NCI-H2227 treated with DMSO at 0.1 percent for 48 hours (cell line): ENCODE measurements around the gene HECTD2.
"Not testable (repeated sequence)": the region's sequence is repeated elsewhere in the genome, so short reads cannot be mapped to it uniquely, and the experiment has no call there.

Experiments
- DNase-seq: peaks from one replicate; lab custom pipeline; 2025; lab: John Stamatoyannopoulos, UW

The HECTD2 gene, protein sequence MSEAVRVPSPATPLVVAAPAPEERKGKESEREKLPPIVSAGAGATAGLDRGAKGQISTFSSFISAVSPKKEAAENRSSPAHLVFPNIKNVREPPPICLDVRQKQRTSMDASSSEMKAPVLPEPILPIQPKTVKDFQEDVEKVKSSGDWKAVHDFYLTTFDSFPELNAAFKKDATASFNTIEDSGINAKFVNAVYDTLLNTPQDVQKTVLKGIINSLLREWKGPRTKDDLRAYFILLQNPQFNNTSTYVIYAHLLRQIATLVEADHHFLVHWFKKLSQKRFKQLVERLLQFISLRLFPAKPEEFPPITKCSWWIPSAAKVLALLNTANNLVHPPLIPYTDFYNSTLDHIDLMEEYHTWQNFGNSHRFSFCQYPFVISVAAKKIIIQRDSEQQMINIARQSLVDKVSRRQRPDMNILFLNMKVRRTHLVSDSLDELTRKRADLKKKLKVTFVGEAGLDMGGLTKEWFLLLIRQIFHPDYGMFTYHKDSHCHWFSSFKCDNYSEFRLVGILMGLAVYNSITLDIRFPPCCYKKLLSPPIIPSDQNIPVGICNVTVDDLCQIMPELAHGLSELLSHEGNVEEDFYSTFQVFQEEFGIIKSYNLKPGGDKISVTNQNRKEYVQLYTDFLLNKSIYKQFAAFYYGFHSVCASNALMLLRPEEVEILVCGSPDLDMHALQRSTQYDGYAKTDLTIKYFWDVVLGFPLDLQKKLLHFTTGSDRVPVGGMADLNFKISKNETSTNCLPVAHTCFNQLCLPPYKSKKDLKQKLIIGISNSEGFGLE

DNA sequence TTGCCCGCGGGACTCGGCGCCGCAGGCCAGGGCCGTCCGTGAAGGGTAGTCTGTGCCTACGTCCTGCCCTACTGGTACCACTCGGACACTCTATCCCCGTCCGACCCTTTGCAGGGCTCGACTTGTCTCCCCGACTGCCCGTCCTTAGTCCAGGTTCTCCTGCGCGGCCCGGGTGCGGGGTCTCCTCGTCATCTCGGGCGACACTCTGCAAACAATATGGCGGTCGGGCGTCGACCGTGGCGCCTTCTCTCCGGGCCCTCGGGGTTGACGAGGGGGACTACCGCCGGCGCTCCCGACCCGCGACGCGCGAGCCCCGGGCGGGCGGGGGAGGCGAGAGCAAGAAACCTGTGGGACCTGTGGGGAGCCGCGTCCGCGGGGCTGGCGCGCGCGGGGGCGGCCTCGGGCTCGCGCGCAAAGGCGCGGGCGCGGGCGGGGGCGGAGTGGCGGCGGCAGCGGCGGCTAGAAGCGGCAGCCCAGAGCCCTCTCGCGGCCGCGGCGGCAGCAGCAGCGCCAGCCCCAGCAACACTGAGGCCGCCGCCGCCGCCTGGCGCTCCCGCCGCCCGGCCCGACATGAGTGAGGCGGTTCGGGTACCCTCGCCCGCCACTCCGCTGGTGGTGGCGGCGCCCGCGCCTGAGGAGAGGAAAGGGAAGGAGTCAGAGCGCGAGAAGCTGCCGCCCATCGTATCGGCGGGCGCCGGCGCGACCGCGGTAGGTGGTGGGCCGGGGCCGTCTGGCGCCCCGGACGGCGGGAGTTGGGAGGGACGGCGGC, at the start of gene HECTD2:
Gene HECTD2 (plus strand): TSS at position 476 of the 769 bp plus-strand sequence. CDS start 95 bp downstream, at position 571.
- DNase-seq = peak; percentile 68

DNA sequence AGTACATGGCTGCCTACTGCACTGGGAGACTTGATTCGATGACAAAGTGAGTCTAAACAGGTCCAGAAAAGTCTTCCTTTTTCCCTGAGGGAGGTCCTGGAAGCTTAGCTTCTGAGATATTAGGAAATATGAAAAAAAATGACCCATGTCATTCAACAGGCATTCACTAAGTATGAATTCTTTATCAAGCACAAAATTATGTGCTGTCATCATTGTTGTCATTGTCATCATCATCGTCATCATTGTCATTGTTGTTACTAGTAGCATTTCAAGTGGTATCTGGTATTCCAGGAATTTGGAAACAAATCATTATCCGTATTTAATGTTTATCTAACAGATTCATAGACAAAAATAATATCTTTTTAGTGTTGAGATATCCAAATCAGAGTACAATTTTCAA, 49.7 kb upstream of the HECTD2 start:
- no peak for DNase-seq

DNA sequence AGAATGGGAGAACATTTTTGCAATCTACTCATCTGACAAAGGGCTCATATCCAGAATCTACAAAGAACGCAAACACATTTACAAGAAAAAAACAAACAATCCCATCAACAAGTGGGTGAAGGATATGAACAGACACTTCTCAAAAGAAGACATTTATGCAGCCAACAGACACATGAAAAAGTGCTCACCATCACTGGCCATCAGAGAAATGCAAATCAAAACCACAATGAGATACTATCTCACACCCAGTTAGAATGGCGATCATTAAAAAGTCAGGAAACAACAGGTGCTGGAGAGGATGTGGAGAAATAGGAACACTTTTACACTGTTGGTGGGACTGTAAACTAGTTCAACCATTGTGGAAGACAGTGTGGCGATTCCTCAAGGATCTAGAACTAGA, 44.6 kb upstream of the HECTD2 start:
- DNase-seq = not testable (repeated sequence)

DNA sequence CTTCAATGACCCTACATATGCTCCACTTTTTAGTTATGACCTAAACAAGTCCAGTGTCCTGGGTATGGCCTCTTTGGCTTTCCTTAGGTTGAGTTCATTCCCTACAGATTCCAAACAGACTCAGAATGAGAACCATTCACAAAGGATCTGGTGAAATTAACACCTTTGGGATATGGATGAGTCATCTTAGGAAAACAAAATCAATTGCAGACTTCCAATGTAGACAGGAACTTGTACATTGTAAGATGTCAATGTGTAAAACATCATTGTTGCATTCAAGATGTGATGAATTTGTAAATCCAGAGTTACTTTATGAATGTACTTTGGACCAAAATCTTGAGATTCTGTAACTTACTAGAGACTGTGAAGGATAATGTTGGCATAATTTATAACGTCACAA, 43.4 kb upstream of the HECTD2 start:
- DNase-seq = no peak

DNA sequence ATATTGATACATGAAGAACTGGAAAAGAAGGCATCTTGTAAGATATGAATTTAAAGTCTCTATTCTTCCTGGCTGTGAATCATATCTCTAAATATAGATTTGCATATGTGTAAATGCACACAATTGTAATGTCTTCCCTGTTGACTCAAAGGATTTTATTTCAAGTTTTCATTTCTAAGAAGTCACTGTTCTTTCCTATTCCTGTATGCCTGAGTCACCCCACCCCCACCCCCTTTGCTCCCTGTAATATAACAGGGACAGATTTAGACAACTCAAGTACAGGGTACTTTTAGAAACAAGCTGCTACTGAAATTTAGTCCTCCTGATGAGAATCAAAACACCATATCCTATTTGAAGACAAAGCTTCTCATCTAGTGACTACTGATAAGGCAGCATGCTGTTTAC, 43.0 kb upstream of the HECTD2 start:
- DNase-seq = no peak

DNA sequence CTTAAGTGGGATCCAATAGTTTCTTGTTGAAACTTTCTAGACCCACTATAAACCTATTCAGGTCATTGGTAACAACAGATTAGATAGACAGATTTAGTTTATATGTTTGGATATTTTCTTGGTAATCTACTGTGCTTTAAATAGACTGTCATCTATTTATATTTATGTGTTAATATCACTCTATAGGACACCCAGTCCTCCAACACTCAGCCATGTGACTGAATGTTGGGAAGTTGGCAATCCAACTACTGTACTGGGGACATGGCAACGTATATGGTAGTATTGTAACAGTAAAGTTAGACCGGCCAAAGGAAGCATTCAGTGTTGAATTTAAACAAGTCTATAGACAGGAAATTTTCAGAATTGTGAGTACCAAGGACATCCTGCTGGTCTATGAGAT, 42.6 kb upstream of the HECTD2 start:
- no peak for DNase-seq

DNA sequence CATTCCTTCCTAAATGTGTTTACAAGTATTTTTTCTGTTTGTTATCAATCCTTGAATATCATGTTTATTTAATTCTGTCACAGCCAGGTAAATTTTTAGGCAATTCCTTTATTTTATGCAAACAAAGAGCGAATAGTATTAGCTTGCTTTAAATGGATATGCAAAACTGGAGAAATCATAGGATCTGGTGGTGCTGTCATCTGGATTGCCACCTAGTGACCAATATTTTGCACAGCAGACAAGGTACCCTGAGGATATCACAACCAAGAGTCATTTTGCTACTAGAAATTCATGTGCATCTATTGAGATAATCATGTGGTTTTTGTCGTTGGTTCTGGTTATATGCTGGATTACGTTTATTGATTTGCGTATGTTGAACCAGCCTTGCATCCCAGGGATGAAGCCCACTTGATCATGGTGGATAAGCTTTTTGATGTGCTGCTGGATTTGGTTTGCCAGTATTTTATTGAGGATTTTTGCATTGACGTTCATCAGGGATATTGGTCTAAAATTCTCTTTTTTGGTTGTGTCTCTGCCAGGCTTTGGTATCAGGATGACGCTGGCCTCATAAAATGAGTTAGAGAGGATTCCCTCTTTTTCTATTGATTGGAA, 40.1 kb upstream of the HECTD2 start:
- DNase-seq = peak; percentile 8

DNA sequence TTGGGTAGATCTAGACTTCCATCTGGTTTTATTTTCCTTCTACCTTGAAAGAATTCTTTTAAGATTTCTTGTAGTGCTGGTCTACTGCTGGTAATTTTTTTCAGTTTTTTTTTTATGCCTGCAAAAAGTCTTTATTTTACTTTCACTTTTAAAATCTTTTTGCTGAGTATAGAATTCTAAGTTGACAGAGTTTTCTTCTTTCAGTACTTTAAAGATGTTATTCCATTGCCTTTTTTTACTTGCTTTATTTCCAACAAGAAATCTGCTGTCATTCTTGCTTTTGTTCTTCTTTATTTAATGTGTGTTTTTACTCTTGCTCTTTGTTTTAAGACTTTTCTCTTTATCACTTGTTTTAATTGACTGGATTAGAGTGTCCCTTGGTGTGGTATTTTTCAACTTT, 36.1 kb upstream of the HECTD2 start:
- no peak for DNase-seq

DNA sequence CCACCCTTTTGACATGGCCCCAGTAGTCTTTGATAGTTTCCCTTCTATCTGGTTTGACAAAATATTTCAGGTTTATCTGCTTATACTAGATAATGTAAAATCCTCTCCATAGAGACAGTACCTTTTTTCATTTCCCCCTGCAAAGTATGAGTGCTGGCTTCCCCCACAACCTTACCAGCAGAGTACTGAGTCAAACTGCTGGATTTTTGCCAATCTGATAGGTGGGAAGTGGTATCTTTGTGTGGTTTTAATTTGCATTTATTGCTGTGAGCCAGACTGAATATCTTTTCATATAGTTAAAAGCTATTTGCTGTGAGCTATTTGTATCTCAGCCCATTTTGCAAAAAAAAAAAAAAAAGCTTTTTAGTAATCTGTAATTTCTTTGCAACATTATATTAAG, 32.1 kb upstream of the HECTD2 start:
- no peak for DNase-seq

DNA sequence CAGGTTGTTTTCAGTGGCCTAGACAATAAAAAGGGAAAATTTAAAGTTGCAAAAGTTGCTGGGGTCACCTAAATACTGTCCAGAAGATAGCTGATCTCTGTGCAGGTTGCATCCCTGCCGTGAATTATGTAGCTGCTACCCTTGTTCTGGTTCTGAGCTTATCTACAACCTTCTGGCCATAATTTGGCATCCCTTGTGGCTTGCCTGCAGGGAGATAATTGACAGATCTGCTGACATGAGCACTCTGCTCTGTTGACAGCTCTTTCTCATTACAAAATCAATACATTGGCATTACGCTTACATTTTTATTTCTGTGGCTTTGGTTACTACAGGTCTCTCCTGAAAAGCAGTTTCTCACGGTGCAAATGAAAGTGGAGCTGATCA, 29.3 kb upstream of the HECTD2 start:
- no peak for DNase-seq

DNA sequence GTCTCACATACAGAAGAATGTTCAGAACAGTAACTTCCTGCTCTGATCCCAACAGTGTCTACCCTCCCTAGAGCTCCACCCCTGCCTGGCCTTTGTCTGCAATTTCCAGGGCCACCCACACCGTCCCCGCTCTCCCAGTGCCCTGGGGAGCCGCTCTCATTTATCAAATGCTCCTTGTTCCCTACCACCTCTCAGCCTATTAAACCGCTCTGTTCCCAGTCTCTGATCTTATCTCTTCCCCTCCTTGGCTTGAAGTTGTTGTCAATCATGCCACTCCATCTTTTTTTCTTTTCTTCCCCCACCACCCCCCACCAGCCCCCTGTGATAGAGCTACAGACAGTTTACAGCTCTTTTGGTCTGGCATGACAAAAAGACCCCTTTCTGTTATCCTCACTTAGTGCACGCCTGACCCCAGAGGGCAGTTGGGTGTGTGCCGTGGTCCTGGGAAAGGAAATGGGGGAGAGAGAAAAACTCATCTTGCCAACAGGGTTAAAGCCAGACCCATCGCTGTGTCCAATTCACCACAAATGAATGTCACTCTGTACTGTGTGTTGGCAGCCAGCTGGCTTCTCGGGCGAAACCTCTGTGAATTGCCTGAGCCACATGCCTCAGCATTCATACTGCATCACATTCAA, 28.8 kb upstream of the HECTD2 start:
- DNase-seq = no peak

DNA sequence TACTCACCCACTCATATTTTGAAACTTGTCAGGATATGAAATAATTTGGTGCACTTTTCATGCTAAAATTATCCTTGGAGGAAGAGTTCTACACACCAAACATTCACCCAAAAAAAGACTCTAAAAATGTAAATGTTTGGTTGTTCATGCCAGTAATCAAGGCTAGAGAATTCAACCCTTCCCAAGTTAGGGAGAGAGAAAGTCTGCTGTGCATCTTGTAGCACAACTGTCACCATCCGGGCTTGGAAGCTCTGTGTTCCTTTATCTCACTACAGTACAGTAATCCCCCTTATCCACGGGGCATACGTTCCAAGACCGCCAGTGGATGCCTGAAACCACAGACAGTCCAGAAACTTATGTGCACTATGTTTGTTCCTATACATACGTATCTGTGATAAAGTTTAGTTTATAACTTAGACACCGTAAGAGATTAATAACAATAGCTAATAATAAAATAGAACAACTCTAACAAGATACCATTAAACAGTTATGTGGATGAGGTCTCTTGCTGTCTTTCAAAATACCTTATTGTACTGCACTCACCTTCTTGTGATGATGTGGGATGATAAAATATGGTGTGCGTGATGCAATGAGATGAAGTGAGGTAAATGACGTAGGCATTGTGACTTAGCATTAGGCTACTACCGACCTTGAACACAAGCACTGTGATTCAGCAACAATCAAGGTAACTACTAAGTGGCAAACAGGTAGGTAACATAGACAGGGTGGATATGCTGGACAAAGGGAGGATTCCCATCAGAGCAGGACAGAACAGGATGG, 24.6 kb upstream of the HECTD2 start:
- no peak for DNase-seq

DNA sequence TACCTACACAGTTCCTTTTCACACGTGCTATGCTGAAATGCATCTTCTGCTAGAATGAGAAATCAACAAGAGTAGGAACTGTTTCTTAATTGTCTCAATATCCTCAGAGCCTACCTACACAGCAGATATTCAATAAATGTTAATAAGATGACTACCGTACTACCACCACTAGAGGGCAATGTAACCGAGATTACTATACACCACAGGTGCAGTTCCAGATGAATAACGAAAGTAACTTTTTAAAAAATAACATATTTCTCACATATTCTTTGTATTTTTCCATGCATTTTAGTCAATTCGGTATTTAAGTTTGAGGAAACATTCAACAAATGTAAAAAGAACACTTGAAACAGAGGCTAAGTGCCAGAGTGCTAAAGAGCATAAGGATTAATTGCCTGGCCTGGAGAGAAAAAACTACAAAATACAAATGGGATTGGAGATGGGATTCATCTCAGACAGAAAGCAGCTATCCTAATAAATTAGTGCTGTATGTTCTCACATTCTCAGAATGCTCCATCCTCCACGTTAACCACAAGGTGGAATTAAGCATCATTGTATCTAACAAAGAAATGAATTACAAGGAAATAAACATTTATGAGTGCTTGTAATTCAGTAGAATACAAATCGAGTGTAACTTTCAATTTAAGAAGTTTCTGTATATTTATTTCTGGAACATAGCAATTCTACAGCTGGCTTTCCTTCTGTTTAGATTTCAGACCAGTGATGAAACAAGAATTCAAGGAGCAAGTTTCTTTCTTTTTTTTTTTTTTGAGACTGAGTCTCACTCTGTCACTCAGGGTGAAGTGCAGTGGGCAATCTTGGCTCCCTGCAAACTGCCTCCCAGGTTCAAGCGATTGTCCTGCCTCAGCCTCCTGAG, 20.3 kb upstream of the HECTD2 start:
- DNase-seq = peak; percentile 61

DNA sequence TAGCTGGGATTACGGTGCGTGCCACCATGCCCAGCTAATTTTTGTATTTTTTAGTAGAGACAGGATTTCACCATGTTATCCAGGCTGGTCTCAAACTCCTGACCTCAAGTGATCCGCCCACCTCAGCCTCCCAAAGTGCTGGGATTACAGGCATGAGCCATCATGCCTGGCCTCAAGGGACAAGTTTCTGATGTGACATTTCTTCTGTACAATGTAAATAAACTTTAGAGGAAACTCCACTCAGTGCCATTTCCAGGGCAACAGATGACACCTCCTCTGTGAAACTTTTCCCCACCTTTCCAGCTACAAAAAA, 19.7 kb upstream of the HECTD2 start:
- DNase-seq = not testable (repeated sequence)

DNA sequence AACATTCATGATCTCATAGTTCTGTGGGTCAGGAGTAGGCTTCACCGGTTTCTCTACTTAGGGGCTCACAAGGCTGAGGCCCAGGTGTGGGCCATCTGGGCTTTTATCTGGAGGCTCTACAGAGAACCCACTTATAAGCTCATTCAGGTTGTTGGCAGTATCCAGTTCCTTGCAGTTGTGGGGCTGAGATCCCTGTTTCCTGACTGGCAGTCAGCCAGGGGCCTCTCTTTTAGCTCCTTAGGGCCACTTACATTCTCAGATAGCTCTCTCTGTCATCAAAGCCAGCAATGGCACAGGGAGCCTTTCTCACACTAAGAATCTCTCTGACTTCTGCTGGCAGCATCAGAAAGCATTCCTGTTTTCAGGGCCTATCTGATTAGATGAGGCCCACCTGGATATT, 18.2 kb upstream of the HECTD2 start:
- DNase-seq = no peak

DNA sequence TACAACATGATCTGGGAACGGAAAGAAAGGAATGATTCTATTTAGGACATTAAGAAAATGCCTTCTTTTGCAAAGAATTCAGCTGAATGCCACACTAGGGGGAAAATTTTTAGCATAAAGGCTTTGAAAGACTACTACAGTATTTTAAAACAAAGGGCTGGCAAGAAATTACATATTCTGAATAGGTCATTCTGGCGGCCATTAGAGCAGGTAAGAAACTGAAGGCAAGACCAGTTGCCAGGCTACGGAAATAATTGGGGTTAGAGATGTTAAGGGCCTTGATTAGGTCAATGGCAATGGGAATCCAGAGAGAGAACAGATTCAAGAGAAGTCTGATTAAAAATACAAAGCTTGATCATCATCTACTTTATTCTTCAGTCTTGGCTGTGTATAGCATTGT, 3.8 kb upstream of the HECTD2 start:
- DNase-seq = no peak

DNA sequence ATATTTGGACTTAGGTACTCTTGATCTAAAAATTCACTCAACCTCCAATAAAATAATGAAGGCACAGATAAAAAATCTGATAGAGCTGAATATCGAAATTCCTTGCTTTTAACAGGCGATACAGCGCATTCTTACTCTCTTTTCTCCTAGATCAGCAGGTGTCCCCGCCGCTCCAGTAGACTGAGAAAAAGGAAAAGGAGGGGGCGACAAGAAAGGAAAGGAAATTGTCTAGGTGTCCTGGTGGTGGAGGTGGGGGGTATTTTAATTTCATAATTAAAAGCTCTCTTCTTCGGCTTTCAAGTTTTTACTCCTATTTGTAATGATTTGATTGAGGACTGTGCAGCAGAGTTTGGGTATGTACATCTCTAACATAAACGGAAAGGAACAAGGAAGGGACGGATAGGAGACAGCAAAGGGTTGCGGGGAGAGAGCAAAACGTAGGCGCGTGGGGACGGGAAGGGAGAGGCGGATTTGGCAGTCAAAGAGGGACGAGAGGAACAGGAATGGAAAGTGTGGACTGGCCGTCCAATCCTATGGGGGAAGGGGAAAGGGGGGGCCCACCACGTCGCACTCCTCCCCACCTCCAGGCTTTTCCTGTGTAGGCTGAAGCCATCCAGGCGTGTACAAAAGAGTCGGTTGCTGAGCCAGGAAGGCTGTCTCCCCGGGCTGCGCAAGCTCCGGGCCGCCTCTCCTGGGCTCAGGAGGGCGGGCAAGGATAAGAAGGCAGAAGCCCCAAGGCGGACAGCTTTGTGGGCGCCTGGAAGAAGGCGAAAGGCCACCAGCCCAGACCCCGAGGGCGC, 875 bp upstream of the HECTD2 start:
- peak; percentile 75 for DNase-seq

DNA sequence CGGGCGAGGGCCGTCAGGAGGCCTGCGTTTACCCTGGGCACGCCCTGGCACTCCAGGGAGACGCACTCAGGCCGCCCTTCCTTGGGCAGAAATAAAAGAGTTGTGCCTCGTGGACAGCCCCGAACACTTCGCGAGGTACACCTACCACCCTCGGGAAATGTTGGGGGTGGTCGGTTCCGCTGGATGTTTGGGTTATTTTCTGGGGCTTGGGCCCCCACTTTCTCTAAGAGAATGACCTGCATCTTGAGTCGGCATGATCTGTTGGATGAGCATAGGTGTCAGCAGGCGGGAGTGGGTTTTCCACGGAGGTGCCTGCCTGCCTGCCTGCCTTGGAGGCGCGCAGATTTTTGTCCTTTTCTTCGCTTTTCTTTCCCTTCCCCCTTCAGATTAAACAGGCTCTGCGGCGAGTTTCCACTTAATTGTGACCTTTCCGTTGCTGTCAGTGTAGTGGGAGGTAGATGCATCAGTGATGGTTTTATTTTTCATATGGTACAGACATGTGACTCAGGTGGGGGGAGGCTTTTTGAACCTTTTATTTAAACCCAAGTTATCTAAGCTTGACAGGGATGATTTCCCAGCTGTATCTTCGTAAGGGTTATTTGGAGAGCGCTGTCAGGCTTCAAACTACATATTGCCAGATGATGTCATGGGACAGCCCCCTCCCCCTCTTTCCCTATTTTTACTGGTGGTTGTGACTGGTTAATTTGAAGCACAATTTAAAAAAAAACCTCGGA, 661 bp downstream of the HECTD2 start:
- peak; percentile 23 for DNase-seq

DNA sequence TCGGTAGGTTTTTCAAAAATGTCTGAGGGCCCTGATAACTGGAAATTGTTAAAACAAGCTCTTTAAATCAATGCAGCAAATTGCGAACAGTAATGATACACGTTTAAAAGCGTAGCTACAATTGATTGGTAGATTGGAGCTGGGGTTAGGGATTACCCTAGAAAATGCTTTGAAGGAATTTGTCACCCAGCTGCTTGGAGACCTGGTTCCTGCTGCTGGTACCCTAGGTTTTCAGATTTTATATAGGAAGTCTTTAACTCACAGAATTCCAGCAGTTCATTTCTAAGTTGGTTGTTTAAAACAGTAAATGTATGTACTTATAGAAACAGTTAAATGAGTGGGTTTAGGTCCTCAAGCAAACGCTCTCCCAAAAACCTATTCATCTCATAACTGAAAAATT, 1.5 kb downstream of the HECTD2 start:
- DNase-seq = no peak
